WTC11 (cell line): ENCODE data around the gene TUBGCP2. TPM values are rescaled to one million over a fixed set of nuclear protein-coding genes. Genes with fewer than 3 reads are reported as not detected.
A peak's percentile ranks its signal among the peaks of the same experiment; 100 is the strongest.

Experiments
- ATAC-seq: fragments of 200-7000 bp; cut with Tn5 transposase; 2 replicates; pipeline ENCODE4 v1.10.0; 2021; ENCODE audit warnings: mild to moderate bottlenecking, moderate library complexity
- CTCF ChIA-PET: fragments of 300-600 bp; sonication (Branson Sonifier 250); formaldehyde crosslinking; loops from one replicate; lab custom pipeline; 2021; ENCODE audit warnings: antibody characterized with exemption; lab: Charles Lee
- POLR2A ChIA-PET: fragments of 350-600 bp; sonication (Branson Sonifier 250); formaldehyde crosslinking; loops from one replicate; lab custom pipeline; 2021; ENCODE audit warnings: antibody characterized with exemption; lab: Charles Lee
- DNase-seq: peaks from one replicate; pipeline ENCODE4 v3.0.0; 2021; ENCODE audit warnings: low spot score
- H3K27ac Mint-ChIP-seq: 2 replicates; pipeline ENCODE4 v1.8.0; 2021; ENCODE audit warnings: mixed read lengths
- H3K27me3 Mint-ChIP-seq: 2 replicates; pipeline ENCODE4 v1.8.0; 2021; ENCODE audit warnings: low read depth, mild to moderate bottlenecking, moderate library complexity, mixed read lengths
- H3K36me3 Mint-ChIP-seq: 2 replicates; pipeline ENCODE4 v1.8.0; 2021; ENCODE audit warnings: mixed read lengths
- H3K4me1 Mint-ChIP-seq: 2 replicates; pipeline ENCODE4 v1.8.0; 2022; ENCODE audit warnings: mixed read lengths
- H3K4me3 Mint-ChIP-seq: 2 replicates; pipeline ENCODE4 v1.8.0; 2021; ENCODE audit warnings: mild to moderate bottlenecking, moderate library complexity, mixed read lengths
- H3K9me3 Mint-ChIP-seq: 2 replicates; pipeline ENCODE4 v1.8.0; 2021; ENCODE audit warnings: mixed read lengths
- CREB1 ChIP-seq: sonication (generic); formaldehyde crosslinking; IDR thresholded peaks from 2 replicates; pipeline ENCODE4 v1.8.0; 2023; ENCODE audit warnings: mild to moderate bottlenecking, missing genetic modification reagents
- ELF4 ChIP-seq: sonication (generic); formaldehyde crosslinking; IDR thresholded peaks from 2 replicates; pipeline ENCODE4 v1.8.1; 2022; ENCODE audit warnings: low read depth, mild to moderate bottlenecking, moderate library complexity, missing genetic modification reagents
- ETV6 ChIP-seq: sonication (generic); formaldehyde crosslinking; IDR thresholded peaks from 2 replicates; pipeline ENCODE4 v1.8.1; 2022; ENCODE audit warnings: mild to moderate bottlenecking, missing genetic modification reagents
- FOXK1 ChIP-seq: sonication (generic); formaldehyde crosslinking; IDR thresholded peaks from 2 replicates; pipeline ENCODE4 v1.8.0; 2022; ENCODE audit warnings: mild to moderate bottlenecking, moderate library complexity, missing genetic modification reagents
- GTF2I ChIP-seq: fragments of 250-450 bp; sonication (Bioruptor Pico); conservative IDR thresholded peaks from 2 replicates; pipeline ENCODE4 v1.4.0; 2021; ENCODE audit warnings: mild to moderate bottlenecking
- HMGA2 ChIP-seq: fragments of 250-450 bp; sonication (Bioruptor Pico); IDR thresholded peaks from 2 replicates; pipeline ENCODE4 v1.4.0; 2021; ENCODE audit warnings: mild to moderate bottlenecking, moderate library complexity
- JUN ChIP-seq: sonication (generic); formaldehyde crosslinking; IDR thresholded peaks from 2 replicates; pipeline ENCODE4 v1.8.0; 2023; ENCODE audit warnings: mild to moderate bottlenecking, missing genetic modification reagents
- KAT7 ChIP-seq: sonication (generic); formaldehyde crosslinking; IDR thresholded peaks from 2 replicates; pipeline ENCODE4 v1.8.1; 2023; ENCODE audit warnings: missing genetic modification reagents, mild to moderate bottlenecking, borderline replicate concordance
- MXD4 ChIP-seq: fragments of 250-450 bp; sonication (Bioruptor Pico); IDR thresholded peaks from 2 replicates; pipeline ENCODE4 v1.8.0; 2021; ENCODE audit warnings: mild to moderate bottlenecking, moderate library complexity, borderline replicate concordance
- NFYB ChIP-seq: sonication (generic); formaldehyde crosslinking; conservative IDR thresholded peaks from 2 replicates; pipeline ENCODE4 v1.8.0; 2022; ENCODE audit warnings: low read depth, missing genetic modification reagents
- NR1H2 ChIP-seq: sonication (generic); formaldehyde crosslinking; IDR thresholded peaks from 2 replicates; pipeline ENCODE4 v1.9.0; 2021; ENCODE audit warnings: mild to moderate bottlenecking, moderate library complexity, missing genetic modification reagents
- NR3C1 ChIP-seq: sonication (generic); formaldehyde crosslinking; conservative IDR thresholded peaks from 2 replicates; pipeline ENCODE4 v1.8.1; 2023; ENCODE audit warnings: low read depth, mild to moderate bottlenecking, missing genetic modification reagents
- RORB ChIP-seq: fragments of 250-450 bp; sonication (Bioruptor Pico); IDR thresholded peaks from 2 replicates; pipeline ENCODE4 v1.9.0; 2021; ENCODE audit warnings: mild to moderate bottlenecking
- TEAD4 ChIP-seq: sonication (generic); formaldehyde crosslinking; IDR thresholded peaks from 2 replicates; pipeline ENCODE4 v1.8.0; 2022; ENCODE audit warnings: mild to moderate bottlenecking, missing genetic modification reagents
- TP53 ChIP-seq: sonication (generic); formaldehyde crosslinking; IDR thresholded peaks from 2 replicates; pipeline ENCODE4 v1.8.1; 2023; ENCODE audit warnings: mild to moderate bottlenecking, missing genetic modification reagents
- ZNF219 ChIP-seq: sonication (generic); formaldehyde crosslinking; IDR thresholded peaks from 2 replicates; pipeline ENCODE4 v1.8.0; 2023; ENCODE audit warnings: missing genetic modification reagents, mild to moderate bottlenecking, borderline replicate concordance
- ZNF317 ChIP-seq: sonication (generic); formaldehyde crosslinking; IDR thresholded peaks from 2 replicates; pipeline ENCODE4 v1.8.1; 2023; ENCODE audit warnings: low read depth, mild to moderate bottlenecking, moderate library complexity, missing genetic modification reagents, borderline replicate concordance
- ZNF423 ChIP-seq: fragments of 250-450 bp; sonication (Bioruptor Pico); IDR thresholded peaks from 2 replicates; pipeline ENCODE4 v2.1.2; 2022; ENCODE audit warnings: mild to moderate bottlenecking, moderate library complexity
- ZNF671 ChIP-seq: fragments of 250-450 bp; sonication (Bioruptor Pico); IDR thresholded peaks from 2 replicates; pipeline ENCODE4 v1.8.0; 2021; ENCODE audit warnings: mild to moderate bottlenecking
- total RNA-seq: library from RNA; stranded (reverse); gene quantifications from 3 replicates; pipeline ENCODE4 v1.2.3, GENCODE V29; 2021
- TF ChIP-seq, protein P1 (sequence below): sonication (generic); formaldehyde crosslinking; IDR thresholded peaks from 2 replicates; pipeline ENCODE4 v1.8.1; 2023; ENCODE audit warnings: mild to moderate bottlenecking, missing genetic modification reagents, borderline replicate concordance
- TF ChIP-seq, protein P2 (sequence below): sonication (generic); formaldehyde crosslinking; IDR thresholded peaks from 2 replicates; pipeline ENCODE4 v1.8.0; 2022; ENCODE audit warnings: mild to moderate bottlenecking, missing genetic modification reagents
- TF ChIP-seq, protein P3 (sequence below): sonication (generic); formaldehyde crosslinking; IDR thresholded peaks from 2 replicates; pipeline ENCODE4 v1.8.0; 2022; ENCODE audit warnings: mild to moderate bottlenecking, missing genetic modification reagents
- TF ChIP-seq, protein P4 (sequence below): sonication (generic); formaldehyde crosslinking; IDR thresholded peaks from 2 replicates; pipeline ENCODE4 v1.8.1; 2023; ENCODE audit warnings: mild to moderate bottlenecking, missing genetic modification reagents, moderate library complexity
- TF ChIP-seq, protein P5 (sequence below): fragments of 250-450 bp; sonication (Bioruptor Pico); IDR thresholded peaks from 2 replicates; pipeline ENCODE4 v1.9.0; 2021; ENCODE audit warnings: mild to moderate bottlenecking

The TUBGCP2 gene
- total RNA-seq, 1 experiment from 2014 or later, result 62.5 TPM

DNA sequence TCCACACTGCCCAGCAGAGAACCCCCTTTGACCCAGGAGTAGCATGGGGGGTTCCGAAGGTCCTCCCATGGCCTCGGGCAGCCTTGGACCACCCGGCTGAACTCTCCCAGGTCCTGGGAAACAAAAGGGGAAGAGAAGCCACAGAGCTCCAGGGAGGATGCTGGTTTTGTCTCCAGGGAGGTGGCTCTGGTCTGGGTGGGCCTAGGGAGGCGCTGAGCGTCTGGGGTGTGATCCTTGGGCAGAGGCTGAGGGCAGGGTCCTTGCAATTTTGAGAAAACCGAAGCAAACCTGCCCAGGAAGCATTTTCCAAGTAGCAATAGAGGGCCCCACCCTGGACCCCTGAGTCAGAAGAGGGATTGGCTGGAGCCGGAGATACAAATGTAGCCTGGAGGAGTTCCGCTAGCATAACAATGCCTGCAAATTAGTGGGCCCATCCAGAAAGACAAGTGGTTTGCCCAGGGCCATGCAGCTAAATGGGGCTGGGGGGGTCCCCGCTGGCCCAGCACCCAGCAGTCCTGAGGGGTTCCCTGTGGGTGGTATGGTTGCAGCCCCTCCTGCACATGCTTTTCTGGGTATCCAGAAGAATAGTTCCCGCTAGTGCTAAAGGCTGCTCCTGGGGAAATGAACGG is 76.6 kb downstream of the TUBGCP2 start:
- peak; percentile 38 for ATAC-seq
- 0 out of 2 replicates have a peak overlapping the region, but pooled peaks have one; percentile 36 for H3K27ac Mint-ChIP-seq
- no peak for TF ChIP-seq RORB (CRISPR knock-in tag)
- no peak for TF ChIP-seq TP53
- TF ChIP-seq TEAD4, result no peak
- TF ChIP-seq, protein P1, sequence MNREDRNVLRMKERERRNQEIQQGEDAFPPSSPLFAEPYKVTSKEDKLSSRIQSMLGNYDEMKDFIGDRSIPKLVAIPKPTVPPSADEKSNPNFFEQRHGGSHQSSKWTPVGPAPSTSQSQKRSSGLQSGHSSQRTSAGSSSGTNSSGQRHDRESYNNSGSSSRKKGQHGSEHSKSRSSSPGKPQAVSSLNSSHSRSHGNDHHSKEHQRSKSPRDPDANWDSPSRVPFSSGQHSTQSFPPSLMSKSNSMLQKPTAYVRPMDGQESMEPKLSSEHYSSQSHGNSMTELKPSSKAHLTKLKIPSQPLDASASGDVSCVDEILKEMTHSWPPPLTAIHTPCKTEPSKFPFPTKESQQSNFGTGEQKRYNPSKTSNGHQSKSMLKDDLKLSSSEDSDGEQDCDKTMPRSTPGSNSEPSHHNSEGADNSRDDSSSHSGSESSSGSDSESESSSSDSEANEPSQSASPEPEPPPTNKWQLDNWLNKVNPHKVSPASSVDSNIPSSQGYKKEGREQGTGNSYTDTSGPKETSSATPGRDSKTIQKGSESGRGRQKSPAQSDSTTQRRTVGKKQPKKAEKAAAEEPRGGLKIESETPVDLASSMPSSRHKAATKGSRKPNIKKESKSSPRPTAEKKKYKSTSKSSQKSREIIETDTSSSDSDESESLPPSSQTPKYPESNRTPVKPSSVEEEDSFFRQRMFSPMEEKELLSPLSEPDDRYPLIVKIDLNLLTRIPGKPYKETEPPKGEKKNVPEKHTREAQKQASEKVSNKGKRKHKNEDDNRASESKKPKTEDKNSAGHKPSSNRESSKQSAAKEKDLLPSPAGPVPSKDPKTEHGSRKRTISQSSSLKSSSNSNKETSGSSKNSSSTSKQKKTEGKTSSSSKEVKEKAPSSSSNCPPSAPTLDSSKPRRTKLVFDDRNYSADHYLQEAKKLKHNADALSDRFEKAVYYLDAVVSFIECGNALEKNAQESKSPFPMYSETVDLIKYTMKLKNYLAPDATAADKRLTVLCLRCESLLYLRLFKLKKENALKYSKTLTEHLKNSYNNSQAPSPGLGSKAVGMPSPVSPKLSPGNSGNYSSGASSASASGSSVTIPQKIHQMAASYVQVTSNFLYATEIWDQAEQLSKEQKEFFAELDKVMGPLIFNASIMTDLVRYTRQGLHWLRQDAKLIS (CRISPR knock-in tag), result no peak
- peak; percentile 78 for TF ChIP-seq ZNF423
- TF ChIP-seq KAT7 (CRISPR knock-in tag), result 0 out of 2 replicates have a peak, but pooled peaks have one; percentile 41
- no peak for TF ChIP-seq NFYB
- TF ChIP-seq NR1H2 (CRISPR knock-in tag), result no peak
- peak; percentile 29; the same call in 1 of the 2 replicates for TF ChIP-seq ETV6 (CRISPR knock-in tag)
- TF ChIP-seq, protein P2, sequence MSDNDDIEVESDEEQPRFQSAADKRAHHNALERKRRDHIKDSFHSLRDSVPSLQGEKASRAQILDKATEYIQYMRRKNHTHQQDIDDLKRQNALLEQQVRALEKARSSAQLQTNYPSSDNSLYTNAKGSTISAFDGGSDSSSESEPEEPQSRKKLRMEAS (CRISPR knock-in tag), result peak; percentile 55; the same call in 1 of the 2 replicates
- no peak for TF ChIP-seq ZNF317 (CRISPR knock-in tag)
- TF ChIP-seq MXD4 (CRISPR knock-in tag), result no peak
- TF ChIP-seq ZNF219 (CRISPR knock-in tag), result no peak
- TF ChIP-seq, protein P3, sequence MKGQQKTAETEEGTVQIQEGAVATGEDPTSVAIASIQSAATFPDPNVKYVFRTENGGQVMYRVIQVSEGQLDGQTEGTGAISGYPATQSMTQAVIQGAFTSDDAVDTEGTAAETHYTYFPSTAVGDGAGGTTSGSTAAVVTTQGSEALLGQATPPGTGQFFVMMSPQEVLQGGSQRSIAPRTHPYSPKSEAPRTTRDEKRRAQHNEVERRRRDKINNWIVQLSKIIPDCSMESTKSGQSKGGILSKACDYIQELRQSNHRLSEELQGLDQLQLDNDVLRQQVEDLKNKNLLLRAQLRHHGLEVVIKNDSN (CRISPR knock-in tag), result no peak
- TF ChIP-seq CREB1 (CRISPR knock-in tag), result no peak
- TF ChIP-seq GTF2I (CRISPR knock-in tag), result no peak
- POLR2A ChIA-PET, result no interaction called here
- peaks cover 38% of the 10 kb centered on the region for H3K4me1 Mint-ChIP-seq
- CTCF ChIA-PET, result interaction anchor here (1.6 kb wide), 1 partner anchor 14 kb away, joined by 5 read pairs; no protein-coding TSS in a partner anchor
- H3K36me3 Mint-ChIP-seq, result peaks cover 4% of the 10 kb centered on the region
- H3K4me3 Mint-ChIP-seq, result peak overlapping the region; percentile 80
- no peaks in the 10 kb centered on the region for H3K9me3 Mint-ChIP-seq
- peak; percentile 40 for DNase-seq
- H3K27me3 Mint-ChIP-seq, result peaks cover 63% of the 10 kb centered on the region

DNA sequence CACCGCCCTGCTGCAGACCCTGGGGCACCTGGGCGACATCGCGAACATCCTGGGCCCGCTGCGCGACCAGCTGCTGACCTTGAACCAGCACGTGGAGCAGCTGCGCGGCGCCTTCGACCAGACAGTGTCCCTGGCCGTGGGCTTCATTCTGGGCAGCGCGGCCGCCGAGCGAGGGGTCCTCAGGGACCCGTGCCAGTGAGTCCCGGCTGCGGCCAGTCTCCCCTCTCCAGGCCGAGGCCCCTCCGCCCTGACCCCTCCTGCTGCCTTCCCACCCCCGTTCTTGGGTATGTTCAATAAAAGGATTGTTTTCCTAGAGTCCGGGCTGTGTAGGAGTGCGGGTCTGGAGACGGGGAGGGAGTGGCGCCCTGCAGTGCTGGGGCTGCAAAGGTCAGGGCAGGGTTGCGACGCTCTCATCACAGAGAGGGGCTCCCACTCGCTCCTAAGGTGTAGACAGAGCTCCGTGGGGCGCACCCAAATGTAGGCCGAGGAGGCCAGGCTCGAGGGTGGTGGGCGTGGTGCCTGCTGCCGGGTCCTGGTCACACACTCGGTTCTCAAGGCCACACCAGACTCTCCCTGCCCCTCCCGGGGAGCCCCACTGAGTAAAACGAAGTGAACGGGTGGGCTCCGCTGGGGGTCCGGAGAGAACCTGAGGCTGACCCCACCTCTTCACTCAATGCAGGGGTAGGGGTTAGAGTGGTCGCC is 77.3 kb downstream of the TUBGCP2 start:
- Mint-ChIP-seq H3K36me3 (peaks cover 4% of the 10 kb centered on the region), H3K27ac (peak overlapping the region; percentile 86), H3K4me1 (peaks cover 44% of the 10 kb centered on the region), H3K4me3 (peak overlapping the region; percentile 80), H3K9me3 (no peaks in the 10 kb centered on the region), H3K27me3 (peaks cover 63% of the 10 kb centered on the region)
- ChIA-PET POLR2A (no interaction called here), CTCF (interaction anchor here (0.6 to 1.6 kb wide), 2 partner anchors 15 to 88 kb away, joined by 3 to 5 read pairs; no protein-coding TSS in a partner anchor)
- no peak for DNase-seq
- ATAC-seq, result no peak
- TF ChIP-seq HMGA2 (CRISPR knock-in tag) (no peak), FOXK1 (CRISPR knock-in tag) (peak; percentile 53; the same call in 1 of the 2 replicates), ELF4 (no peak), ZNF317 (CRISPR knock-in tag) (no peak), JUN (CRISPR knock-in tag) (no peak), TEAD4 (no peak), NR3C1 (CRISPR knock-in tag) (no peak), ZNF671 (CRISPR knock-in tag) (no peak)
- TF ChIP-seq, protein P4, sequence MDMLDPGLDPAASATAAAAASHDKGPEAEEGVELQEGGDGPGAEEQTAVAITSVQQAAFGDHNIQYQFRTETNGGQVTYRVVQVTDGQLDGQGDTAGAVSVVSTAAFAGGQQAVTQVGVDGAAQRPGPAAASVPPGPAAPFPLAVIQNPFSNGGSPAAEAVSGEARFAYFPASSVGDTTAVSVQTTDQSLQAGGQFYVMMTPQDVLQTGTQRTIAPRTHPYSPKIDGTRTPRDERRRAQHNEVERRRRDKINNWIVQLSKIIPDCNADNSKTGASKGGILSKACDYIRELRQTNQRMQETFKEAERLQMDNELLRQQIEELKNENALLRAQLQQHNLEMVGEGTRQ (CRISPR knock-in tag), result no peak
- TF ChIP-seq, protein P3 (CRISPR knock-in tag), result peak; percentile 66
- TF ChIP-seq, protein P5, sequence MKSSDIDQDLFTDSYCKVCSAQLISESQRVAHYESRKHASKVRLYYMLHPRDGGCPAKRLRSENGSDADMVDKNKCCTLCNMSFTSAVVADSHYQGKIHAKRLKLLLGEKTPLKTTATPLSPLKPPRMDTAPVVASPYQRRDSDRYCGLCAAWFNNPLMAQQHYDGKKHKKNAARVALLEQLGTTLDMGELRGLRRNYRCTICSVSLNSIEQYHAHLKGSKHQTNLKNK (CRISPR knock-in tag), result no peak
- TF ChIP-seq, protein P2 (CRISPR knock-in tag), result peak; percentile 91
